MCF 10A (cell line): ENCODE measurements around the gene MICAL3. TPM values are rescaled to one million over a fixed set of nuclear protein-coding genes. Genes with fewer than 3 reads are reported as not detected.

Experiments
- BruUV-seq: library from RNA; stranded (reverse); fragments of 400-500 nt; replicated peaks from 2 replicates; lab custom pipeline; 2021; lab: Mats Ljungman, UMichigan
- CTCF ChIA-PET: fragments of 300-600 bp; sonication (Branson Sonifier 250); formaldehyde crosslinking; extraction: SDS; loops from one replicate; lab custom pipeline; 2021; ENCODE audit warnings: antibody characterized with exemption, inconsistent platforms; lab: Yijun Ruan, JAX
- POLR2A ChIA-PET: fragments of 300-600, 350-650 bp; sonication (Branson Sonifier 250); formaldehyde crosslinking; extraction: SDS; loops from one replicate; lab custom pipeline; 2020; ENCODE audit warnings: antibody characterized with exemption, inconsistent platforms; lab: Yijun Ruan, JAX
- DNase-seq: peaks from one replicate; pipeline ENCODE4 v3.0.0-alpha.2; 2018; ENCODE audit not compliant: unreplicated experiment
- H3K27ac Mint-ChIP-seq: one replicate; pipeline ENCODE4 v1.8.0; 2022; ENCODE audit warnings: mild to moderate bottlenecking, low read depth, mixed read lengths; ENCODE audit not compliant: unreplicated experiment
- H3K27me3 Mint-ChIP-seq: one replicate; pipeline ENCODE4 v1.8.0; 2022; ENCODE audit warnings: mixed read lengths; ENCODE audit not compliant: insufficient read depth, unreplicated experiment
- H3K36me3 Mint-ChIP-seq: one replicate; pipeline ENCODE4 v1.8.0; 2022; ENCODE audit warnings: mild to moderate bottlenecking, moderate library complexity, mixed read lengths; ENCODE audit not compliant: insufficient read depth, unreplicated experiment
- H3K4me1 Mint-ChIP-seq: one replicate; pipeline ENCODE4 v1.8.0; 2022; ENCODE audit warnings: mixed read lengths; ENCODE audit not compliant: insufficient read depth, unreplicated experiment
- H3K4me3 Mint-ChIP-seq: one replicate; pipeline ENCODE4 v1.8.0; 2022; ENCODE audit warnings: mild to moderate bottlenecking, moderate library complexity, mixed read lengths; ENCODE audit not compliant: unreplicated experiment
- H3K9me3 Mint-ChIP-seq: one replicate; pipeline ENCODE4 v1.8.0; 2022; ENCODE audit warnings: mixed read lengths; ENCODE audit not compliant: unreplicated experiment
- intact Hi-C: fragments of 100-400 bp; cut with micrococcal nuclease; formaldehyde crosslinking; loops from 2 replicates; pipeline ENCODE4 v1.14.1; 2022
- total RNA-seq: library from RNA; stranded (reverse); gene quantifications from 2 replicates; pipeline ENCODE4 v1.2.3, GENCODE V29; 2022
- TF ChIP-seq, protein P1 (sequence below): fragments of 200-600 bp; IDR thresholded peaks from one replicate; pipeline ENCODE4 v1.8.0; 2022; ENCODE audit warnings: antibody characterized with exemption, mild to moderate bottlenecking; ENCODE audit not compliant: unreplicated experiment

The MICAL3 gene
- total RNA-seq, 1 experiment from 2014 or later: 54.1 TPM

DNA sequence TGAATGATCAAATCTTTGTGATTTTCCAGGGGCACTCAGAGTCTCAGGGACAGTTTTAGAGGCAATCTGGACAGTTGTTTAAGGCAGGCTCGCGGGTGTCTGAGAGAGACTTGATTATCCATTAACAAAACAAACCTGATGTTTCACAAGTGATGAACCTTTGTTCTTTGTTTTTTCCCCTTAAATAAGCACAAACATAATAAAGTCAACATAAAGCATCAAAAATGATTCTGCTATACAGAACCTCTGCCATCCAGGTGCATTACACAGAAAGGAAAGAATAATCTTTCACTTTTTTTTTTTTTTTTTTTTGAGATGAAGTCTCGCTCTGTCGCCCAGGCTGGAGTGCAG lies 263.2 kb downstream of the MICAL3 start:
- ChIA-PET POLR2A (no interaction called here), CTCF (interaction anchor here (0.7 to 1.1 kb wide), 2 partner anchors 19 to 314 kb away, joined by 3 to 8 read pairs; no protein-coding TSS in a partner anchor)
- Mint-ChIP-seq H3K36me3 (no peaks in the 10 kb centered on the region), H3K27ac (no peak overlapping the region), H3K27me3 (no peaks in the 10 kb centered on the region), H3K4me1 (no peaks in the 10 kb centered on the region), H3K9me3 (no peaks in the 10 kb centered on the region), H3K4me3 (no peak overlapping the region)
- TF ChIP-seq, protein P1, sequence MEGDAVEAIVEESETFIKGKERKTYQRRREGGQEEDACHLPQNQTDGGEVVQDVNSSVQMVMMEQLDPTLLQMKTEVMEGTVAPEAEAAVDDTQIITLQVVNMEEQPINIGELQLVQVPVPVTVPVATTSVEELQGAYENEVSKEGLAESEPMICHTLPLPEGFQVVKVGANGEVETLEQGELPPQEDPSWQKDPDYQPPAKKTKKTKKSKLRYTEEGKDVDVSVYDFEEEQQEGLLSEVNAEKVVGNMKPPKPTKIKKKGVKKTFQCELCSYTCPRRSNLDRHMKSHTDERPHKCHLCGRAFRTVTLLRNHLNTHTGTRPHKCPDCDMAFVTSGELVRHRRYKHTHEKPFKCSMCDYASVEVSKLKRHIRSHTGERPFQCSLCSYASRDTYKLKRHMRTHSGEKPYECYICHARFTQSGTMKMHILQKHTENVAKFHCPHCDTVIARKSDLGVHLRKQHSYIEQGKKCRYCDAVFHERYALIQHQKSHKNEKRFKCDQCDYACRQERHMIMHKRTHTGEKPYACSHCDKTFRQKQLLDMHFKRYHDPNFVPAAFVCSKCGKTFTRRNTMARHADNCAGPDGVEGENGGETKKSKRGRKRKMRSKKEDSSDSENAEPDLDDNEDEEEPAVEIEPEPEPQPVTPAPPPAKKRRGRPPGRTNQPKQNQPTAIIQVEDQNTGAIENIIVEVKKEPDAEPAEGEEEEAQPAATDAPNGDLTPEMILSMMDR: no peak
- intact Hi-C loops: no loop called here
- BruUV-seq: no TSS peak
- DNase-seq: no peak

- BruUV-seq: no TSS peak
- Mint-ChIP-seq H3K4me3 (no peak overlapping the region), H3K27me3 (no peaks in the 10 kb centered on the region), H3K4me1 (no peaks in the 10 kb centered on the region), H3K27ac (no peak overlapping the region), H3K9me3 (no peaks in the 10 kb centered on the region), H3K36me3 (no peaks in the 10 kb centered on the region)
- TF ChIP-seq, protein P1: peak; percentile 20
- DNase-seq: no peak
- POLR2A ChIA-PET: no interaction called here
- CTCF ChIA-PET: interaction anchor here (0.8 kb wide), 1 partner anchor 11 kb away, joined by 3 read pairs; no protein-coding TSS in a partner anchor
- intact Hi-C loops: no loop called here
These were observed 270.0 kb downstream of the MICAL3 start for GRCh38 chr22:17754233-17754925.

- CTCF ChIA-PET: interaction anchor here (0.6 kb wide), 1 partner anchor 72 kb away, joined by 3 read pairs; no protein-coding TSS in a partner anchor
- Mint-ChIP-seq H3K4me3 (no peak overlapping the region), H3K9me3 (no peaks in the 10 kb centered on the region), H3K36me3 (no peaks in the 10 kb centered on the region), H3K27me3 (no peaks in the 10 kb centered on the region), H3K4me1 (no peaks in the 10 kb centered on the region), H3K27ac (no peak overlapping the region)
- BruUV-seq: no TSS peak
- no peak for DNase-seq
- TF ChIP-seq, protein P1: no peak
- POLR2A ChIA-PET: no interaction called here
- intact Hi-C loops: no loop called here
These were observed 270.9 kb downstream of the MICAL3 start for GRCh38 chr22:17753401-17753989.

DNA sequence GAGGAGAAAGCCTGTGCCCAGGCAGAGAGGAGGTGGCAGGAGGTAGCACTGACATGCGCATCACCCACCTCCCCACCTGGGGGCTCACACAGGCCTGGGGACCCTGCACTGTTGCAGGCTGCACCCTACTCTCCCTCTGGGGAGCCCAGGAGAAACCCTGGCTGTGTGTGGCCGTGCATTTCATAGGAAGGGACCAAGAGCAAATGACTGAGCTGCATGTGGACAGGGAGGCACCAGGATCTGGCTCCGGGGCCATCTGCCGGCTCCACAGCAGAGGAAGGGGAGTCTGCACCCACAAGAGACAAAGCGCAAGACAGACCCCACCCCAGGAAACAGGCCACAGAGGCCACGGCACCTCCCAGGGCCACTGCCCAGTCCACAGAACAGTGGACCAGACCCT lies 272.8 kb downstream of the MICAL3 start:
- Mint-ChIP-seq H3K4me3 (no peak overlapping the region), H3K27ac (no peak overlapping the region), H3K27me3 (no peaks in the 10 kb centered on the region), H3K36me3 (no peaks in the 10 kb centered on the region), H3K4me1 (no peaks in the 10 kb centered on the region), H3K9me3 (no peaks in the 10 kb centered on the region)
- TF ChIP-seq, protein P1: no peak
- DNase-seq: no peak
- CTCF ChIA-PET: interaction anchor here (0.5 to 3.0 kb wide), 4 partner anchors 10 to 312 kb away, joined by 3 to 30 read pairs (median 4); no protein-coding TSS in a partner anchor
- POLR2A ChIA-PET: no interaction called here
- intact Hi-C loops: no loop called here
- no TSS peak for BruUV-seq
